ENCODE measurements around the gene TYSND1.

- TF ChIP-seq CTCF (conservative IDR thresholded peaks at IDR 0.05; ENCODE audit: low read length) (no peak), EZH2phosphoT487 (IDR thresholded peaks at IDR 0.05; ENCODE audit: borderline replicate concordance, low read depth, low read length) (no peak)
Observed at GRCh38 chr10:70183304-70183703, 36.8 kb upstream of the TYSND1 start.

Data from OCI-LY7 (cell line).